Stimulated activated CD4-positive, alpha-beta T cell treated with anti-CD3 and anti-CD28 coated beads, Interleukin-12 subunit alpha, Interleukin-12 subunit beta, amount 100 ng/mL, for 4 hours (primary cell): ENCODE results near the gene GNAQ.
"Not testable (repeated sequence)": the region's sequence is repeated elsewhere in the genome, so short reads cannot be mapped to it uniquely, and the experiment has no call there.

Source experiments
- DNase-seq: peaks from one replicate; pipeline ENCODE4 v3.0.0-alpha.2; 2020

GNAQ gene

DNA sequence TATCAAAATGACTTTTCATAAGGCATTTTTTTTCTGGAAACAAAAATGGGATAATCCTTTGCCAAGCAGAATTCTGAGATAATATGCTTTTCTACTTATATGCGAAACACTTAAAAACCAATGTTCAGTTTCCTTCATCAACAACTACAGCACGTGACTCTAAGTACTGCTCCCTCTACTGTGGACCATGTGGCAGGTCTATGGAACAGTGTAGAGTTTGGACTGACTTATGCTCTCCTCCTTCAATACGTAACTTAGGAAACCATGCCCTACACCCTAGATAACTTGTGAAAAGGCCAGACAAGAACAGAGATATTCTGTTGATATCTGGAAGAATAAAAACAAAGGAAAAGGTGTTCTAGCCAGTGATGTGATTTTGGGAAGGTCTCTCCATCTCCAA, 272.2 kb downstream of the GNAQ start:
- DNase-seq, result no peak

DNA sequence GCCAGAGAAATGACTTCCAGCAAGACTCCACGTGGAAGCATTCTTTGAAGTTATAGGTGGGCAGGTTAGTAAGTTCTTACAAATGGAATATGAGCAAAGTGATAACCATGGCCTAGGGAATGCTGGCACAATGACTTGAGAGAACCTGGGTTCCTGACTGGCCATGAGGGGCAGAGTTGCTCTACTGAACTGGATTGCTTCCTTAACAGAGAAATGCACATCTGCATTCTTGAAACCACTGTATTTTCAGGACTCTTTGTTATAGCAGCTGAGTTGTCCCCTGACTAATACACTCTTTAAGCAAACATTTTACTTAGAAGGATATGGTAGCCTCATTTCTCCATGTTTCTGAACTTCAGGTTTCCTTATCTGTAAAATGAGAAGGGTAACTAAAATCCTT, 275.2 kb downstream of the GNAQ start:
- DNase-seq, result no peak

DNA sequence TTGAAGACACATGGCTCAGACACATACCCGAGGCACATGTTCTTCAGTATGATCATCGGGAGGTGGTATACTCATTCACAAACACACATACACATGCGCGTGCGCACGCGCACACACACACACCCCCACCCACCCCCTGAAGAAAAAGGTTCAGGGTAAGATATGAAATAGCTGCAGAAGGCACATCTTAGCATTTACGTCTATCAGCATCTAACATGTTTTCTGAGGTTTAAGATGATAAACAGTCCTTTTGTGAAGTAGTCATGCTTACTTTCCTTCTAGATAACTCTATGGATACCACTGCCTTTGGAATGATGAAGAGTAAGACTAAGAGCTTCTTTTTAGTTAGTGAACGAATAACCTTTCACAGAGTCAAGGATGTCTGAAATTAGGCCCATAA, 278.4 kb downstream of the GNAQ start:
- no peak for DNase-seq

GRCh38 chr9:77752554-77752953, 279.1 kb downstream of the GNAQ start:
- no peak for DNase-seq

DNA sequence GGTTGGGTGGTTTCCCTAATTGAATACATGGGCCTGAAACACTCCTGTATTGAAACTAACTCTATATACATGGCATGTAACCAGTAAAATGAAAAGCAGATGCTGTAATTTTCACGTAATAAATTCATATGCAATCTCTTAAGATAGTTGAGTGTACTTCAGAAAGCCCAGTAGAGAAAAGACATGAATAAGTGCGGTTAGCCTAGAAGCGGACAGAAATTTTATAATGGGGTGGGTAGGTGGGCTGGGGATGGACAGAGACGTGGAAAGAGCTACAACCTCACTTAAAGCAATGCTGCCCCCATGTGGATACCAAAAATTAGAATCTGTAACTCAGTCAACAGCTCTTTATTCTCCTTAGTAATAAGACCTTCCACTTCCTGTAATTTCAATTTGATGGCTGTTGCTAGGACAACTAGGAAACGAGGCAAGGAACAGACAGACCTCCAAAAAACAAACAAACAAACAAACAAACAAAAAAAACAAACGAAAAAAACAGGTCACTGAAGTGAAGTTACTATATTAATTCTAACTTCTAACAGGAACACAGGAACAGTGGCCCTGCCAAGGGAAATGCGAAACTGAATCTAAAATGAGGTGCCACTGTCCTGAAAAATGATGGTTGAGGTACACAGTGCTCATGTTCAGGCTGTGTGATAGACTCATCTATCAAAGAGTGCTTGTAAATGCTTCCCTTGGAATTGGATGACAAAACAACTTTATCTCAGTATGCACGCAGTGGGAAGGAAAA, 280.1 kb downstream of the GNAQ start:
- DNase-seq, result no peak

DNA sequence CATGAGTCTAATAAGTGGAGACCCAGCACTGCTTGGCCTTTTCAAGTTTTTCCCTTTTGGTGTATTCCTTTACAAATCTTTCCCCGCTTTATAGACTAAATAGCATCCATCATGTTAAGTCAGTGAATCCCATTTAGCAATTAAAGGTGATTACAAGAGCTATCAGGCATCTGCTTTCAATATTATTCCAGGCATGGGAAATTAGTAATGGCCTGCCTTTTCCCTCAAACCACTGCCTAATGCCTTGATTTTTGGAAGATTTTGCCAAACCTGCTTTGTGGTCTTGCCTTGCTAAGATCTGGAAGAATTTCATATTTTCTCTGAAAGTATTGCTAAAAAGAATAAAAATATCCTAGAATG, 280.6 kb downstream of the GNAQ start:
- no peak for DNase-seq

GRCh38 chr9:77750284-77750683, 281.3 kb downstream of the GNAQ start:
- DNase-seq, result no peak

- DNase-seq, result no peak
Observed at GRCh38 chr9:77748214-77748772, 283.3 kb downstream of the GNAQ start.

GRCh38 chr9:77747163-77747562, 284.4 kb downstream of the GNAQ start:
- no peak for DNase-seq

DNA sequence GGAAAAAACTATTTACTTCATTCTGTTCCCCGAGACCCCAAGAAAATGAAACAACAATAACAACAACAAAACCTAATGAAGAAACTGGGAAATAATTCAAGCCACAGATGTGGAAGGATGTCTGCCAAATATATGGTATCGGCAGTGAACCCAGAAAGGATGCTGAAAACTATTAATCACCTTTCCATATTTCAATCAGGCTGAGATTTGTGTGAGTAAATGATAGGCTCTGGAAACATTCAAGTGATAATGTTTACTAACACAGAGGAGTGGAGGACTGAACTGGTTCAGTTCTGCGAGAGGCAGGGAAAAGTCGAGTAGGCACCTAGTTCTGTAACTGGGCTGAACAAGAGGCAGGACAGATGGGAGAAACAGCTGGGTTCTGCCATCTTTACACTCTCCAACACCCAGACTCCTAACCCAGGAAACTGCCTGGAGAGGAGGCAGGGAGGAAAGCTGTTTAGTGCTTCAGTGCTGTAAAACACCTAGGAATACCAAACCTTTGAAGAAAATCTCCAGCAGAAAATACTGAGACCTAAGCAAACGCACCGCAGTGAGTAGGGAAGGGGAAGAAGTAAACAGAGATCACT, 286.7 kb downstream of the GNAQ start:
- no peak for DNase-seq

DNA sequence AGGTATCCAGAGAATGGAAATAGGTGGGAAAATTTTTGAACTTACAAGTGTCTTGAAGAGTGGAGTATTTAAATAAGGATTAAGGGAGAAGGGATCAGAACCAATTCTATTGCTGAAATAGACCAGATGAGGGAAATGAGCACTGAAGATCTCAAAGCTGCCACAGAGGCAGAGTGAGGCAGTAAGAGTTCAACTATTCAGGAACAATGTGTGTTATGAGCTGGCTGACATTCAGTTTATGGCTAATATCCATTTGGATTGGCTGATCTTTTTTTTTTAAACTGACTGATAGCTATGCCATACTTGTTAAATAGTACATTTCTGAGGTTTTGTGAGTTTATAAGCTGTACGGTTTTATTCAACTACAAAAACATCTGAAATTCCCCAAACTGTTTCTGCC, 288.2 kb downstream of the GNAQ start:
- DNase-seq, result no peak

DNA sequence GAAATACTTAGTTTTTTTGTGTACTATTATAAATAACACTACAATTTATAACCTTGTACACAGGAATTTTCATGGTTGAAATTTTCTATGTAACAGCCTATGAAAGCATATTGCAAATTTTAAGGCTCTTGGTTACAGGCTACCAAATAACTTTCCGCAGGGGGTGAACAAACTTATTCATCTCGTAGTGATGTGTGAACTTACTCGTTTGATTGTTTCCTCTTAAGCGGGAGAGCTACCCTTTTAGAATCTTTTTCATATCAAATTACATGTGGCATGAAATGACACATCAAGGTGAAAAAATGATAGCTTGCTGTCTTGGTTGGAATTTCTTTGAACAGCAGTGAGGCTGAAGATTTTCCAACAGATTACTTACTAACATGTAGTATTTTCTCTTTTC, 292.7 kb downstream of the GNAQ start:
- no peak for DNase-seq

- no peak for DNase-seq
Observed at GRCh38 chr9:77735494-77735893, 296.1 kb downstream of the GNAQ start.

GRCh38 chr9:77731930-77732329, 299.7 kb downstream of the GNAQ start:
- DNase-seq, result no peak

DNA sequence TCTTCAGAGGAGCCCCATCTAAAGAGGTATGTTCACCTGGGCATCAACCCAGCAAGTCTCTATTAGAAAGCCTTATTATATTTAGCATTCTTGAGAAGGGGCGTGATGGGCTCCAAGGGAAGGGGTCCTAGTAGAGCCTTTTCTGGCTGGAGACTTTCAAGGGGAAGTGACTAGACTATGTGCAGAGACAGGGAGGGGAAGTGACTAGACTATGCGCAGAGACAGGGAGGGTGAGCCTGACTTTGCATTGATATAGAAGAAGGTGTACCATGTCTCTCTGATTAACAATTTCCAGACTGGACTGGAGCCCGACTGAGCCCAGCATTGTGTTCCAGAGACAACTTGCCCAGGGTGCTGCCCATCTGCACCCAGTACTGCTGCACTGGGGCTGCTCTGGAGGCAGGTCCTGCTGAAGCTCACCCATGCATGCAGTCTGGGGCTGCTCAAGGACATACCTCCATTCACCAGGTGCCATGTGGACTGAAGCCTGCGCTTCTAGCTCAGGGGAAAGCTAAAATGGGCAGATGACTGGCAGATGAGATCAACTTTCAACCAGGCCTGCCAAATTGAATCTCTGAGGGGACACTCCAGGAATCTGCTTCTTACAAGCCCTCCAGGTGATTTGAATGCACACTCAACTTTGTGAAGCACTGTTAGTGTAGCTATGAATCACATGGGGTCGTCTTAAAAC, 300.5 kb downstream of the GNAQ start:
- DNase-seq, result no peak

DNA sequence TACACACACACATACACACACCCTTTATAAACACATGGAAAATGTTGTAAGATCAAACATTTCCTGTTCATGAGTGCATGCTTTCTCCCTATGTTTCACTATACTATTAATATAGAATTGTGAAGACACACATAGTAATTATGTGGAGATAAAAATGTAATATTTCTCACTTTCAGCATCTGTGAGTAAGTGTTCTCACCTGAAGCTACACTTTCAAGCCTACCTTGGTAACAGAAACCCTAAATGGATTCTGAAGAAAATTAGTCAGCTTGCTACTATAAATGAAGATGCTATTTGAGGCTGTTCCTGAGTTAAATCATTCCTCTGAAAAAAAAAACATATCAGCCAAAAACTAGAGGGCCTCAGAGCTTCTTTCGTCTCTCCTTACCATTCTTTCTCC, 302.4 kb downstream of the GNAQ start:
- no peak for DNase-seq

DNA sequence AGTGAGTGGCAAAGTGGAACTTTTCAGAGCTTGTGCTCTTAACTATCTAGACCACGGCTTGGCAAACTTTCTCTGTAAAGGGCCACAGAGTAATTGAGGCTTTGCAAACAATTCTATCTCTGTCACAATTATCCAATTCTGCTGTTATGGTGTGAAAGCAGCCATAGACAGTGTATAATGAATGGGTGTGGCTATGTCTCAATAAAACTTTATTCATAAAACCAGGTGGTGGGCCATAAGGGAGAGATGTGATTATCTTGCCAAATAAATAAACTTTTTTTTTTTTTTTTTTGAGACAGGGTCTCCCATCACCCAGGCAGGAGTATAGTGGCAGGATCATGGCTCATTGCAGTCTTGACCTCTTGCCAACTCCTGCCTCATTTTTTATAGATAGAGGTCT, 304.8 kb downstream of the GNAQ start:
- DNase-seq, result no peak

GRCh38 chr9:77726289-77726688, 305.3 kb downstream of the GNAQ start:
- DNase-seq, result no peak

GRCh38 chr9:77725820-77726219, 305.8 kb downstream of the GNAQ start:
- DNase-seq, result peak; percentile 7

DNA sequence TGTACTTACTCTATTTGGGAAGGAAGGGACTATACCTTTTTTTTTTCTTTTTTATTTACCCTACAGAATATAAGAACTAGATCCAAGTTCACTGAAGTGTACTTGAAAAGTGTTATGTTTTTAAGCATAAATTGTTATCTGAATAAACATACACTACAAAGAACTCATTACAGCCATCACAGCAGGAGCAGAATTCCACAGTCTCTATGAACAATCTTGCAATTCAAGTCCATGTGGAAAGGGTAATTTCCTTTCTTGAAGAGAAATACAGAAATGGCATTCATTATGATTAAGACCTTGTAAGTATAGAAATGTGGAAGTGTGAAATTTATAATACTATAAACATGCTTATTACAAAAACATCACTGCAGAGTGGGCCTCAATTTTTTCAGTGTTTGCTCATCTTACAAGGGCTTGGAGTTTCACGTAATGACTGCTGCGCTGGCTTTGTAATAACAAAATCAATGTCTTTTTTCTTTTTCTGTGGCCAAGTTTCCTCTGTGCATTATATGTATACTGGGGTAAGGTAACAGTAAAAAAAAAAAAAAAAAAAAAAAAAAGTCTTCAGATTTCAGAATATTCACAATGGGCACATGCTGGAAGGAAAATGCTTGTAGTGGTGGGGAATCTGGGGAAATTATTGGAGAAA, 306.4 kb downstream of the GNAQ start:
- DNase-seq, result no peak

- not testable (repeated sequence) for DNase-seq
Observed at GRCh38 chr9:77721156-77721555, 310.5 kb downstream of the GNAQ start.

GRCh38 chr9:77719321-77719720, 312.3 kb downstream of the GNAQ start:
- no peak for DNase-seq

DNA sequence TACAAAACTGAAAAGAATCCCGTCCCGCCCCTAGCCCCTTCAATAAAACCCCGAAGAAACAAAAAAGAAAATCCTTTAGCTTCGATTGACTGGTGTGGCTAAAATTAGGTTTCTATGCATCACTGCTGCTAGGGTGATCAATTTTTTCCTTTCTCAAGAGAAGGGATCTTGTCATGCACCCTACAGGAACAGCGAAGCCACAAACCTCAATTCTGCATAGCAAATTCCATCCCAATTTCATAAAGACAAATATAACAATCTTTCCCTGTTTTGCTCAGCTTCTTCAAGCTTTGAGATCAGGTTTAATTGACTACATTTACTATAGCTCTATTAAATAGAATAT, 313.3 kb downstream of the GNAQ start:
- not testable (repeated sequence) for DNase-seq
